ENCODE results near the gene MYEF2.

MYEF2 gene

GRCh38 chr15:48143856-48144255, 34.2 kb downstream of the MYEF2 start:
- Histone ChIP-seq H3K4me3 (ENCODE audit: low read depth, low read length) (no peak overlapping the region), H3K36me3 (ENCODE audit: control insufficient read depth, insufficient read depth, low read length) (no peaks in the 10 kb centered on the region), H3K9ac (ENCODE audit: low read depth, low read length) (no peak overlapping the region)

GRCh38 chr15:48132874-48133273, 45.2 kb downstream of the MYEF2 start:
- H3K36me3 ChIP-seq (ENCODE audit: control insufficient read depth, insufficient read depth, low read length) = no peaks in the 10 kb centered on the region

More at GRCh38 chr15:48143856-48144255, 34.2 kb downstream of the MYEF2 start:
- Histone ChIP-seq H3K9me3 (ENCODE audit: control insufficient read depth, insufficient read depth, low read length) (no peaks in the 10 kb centered on the region), H3K27me3 (ENCODE audit: control insufficient read depth, insufficient read depth, low read length) (no peaks in the 10 kb centered on the region), H3K4me1 (ENCODE audit: control insufficient read depth, insufficient read depth, low read length) (no peaks in the 10 kb centered on the region)

DNA sequence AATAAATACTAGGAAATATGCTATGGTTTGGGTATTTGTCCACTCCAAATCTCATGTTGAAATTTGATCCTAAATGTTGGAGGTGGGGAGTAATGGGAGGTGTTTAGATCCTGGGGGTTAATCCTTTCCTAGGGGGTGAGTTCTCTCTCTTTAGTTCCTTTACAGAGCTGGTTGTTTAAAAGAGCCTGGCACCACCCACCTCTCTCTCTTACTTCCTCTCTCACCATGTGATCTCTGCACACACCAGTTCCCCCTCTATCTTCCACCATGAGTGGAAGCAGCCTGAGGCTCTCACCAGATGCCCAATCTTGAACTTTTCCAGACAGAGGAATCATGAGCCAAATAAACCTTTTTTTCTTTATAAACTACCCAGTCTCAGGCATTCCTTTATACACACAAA, 46.8 kb downstream of the MYEF2 start:
- no peak overlapping the region for H3K9ac ChIP-seq (ENCODE audit: low read depth, low read length)
- no peak overlapping the region for H3K4me3 ChIP-seq (ENCODE audit: low read depth, low read length)
- H3K9me3 ChIP-seq (ENCODE audit: control insufficient read depth, insufficient read depth, low read length) = no peaks in the 10 kb centered on the region
- H3K4me1 ChIP-seq (ENCODE audit: control insufficient read depth, insufficient read depth, low read length) = no peaks in the 10 kb centered on the region
- no peaks in the 10 kb centered on the region for H3K27me3 ChIP-seq (ENCODE audit: control insufficient read depth, insufficient read depth, low read length)
- no peaks in the 10 kb centered on the region for H3K36me3 ChIP-seq (ENCODE audit: control insufficient read depth, insufficient read depth, low read length)

More at GRCh38 chr15:48132874-48133273, 45.2 kb downstream of the MYEF2 start:
- no peak overlapping the region for H3K9ac ChIP-seq (ENCODE audit: low read depth, low read length)
- H3K9me3 ChIP-seq (ENCODE audit: control insufficient read depth, insufficient read depth, low read length) = no peaks in the 10 kb centered on the region
- no peaks in the 10 kb centered on the region for H3K27me3 ChIP-seq (ENCODE audit: control insufficient read depth, insufficient read depth, low read length)
- no peaks in the 10 kb centered on the region for H3K4me1 ChIP-seq (ENCODE audit: control insufficient read depth, insufficient read depth, low read length)
- no peak overlapping the region for H3K4me3 ChIP-seq (ENCODE audit: low read depth, low read length)

GRCh38 chr15:48126667-48127355, 51.3 kb downstream of the MYEF2 start:
- Histone ChIP-seq H3K4me1 (ENCODE audit: control insufficient read depth, insufficient read depth, low read length) (peaks cover 5% of the 10 kb centered on the region), H3K36me3 (ENCODE audit: control insufficient read depth, insufficient read depth, low read length) (no peaks in the 10 kb centered on the region), H3K4me3 (ENCODE audit: low read depth, low read length) (no peak overlapping the region), H3K9me3 (ENCODE audit: control insufficient read depth, insufficient read depth, low read length) (no peaks in the 10 kb centered on the region), H3K9ac (ENCODE audit: low read depth, low read length) (no peak overlapping the region), H3K27me3 (ENCODE audit: control insufficient read depth, insufficient read depth, low read length) (no peaks in the 10 kb centered on the region)

DNA sequence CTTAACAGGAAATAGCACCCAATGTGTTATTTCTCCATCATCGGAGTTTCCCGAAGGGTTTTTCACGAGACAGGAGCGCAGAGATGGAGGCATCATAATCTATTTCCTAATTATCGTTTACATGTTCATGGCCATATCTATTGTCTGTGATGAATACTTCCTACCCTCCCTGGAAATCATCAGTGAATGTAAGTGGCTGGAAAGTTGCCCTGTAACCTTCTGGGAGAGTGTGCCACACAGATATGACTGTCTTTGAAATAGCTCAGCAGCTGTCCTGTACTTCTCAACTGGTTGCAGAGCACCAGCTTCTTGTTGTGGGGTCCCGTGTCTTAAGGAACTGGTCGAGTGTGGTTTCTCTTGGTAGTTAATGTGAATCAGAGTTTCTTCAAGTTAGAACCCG, 56.2 kb downstream of the MYEF2 start:
- H3K9ac ChIP-seq (ENCODE audit: low read depth, low read length) = no peak overlapping the region
- H3K27me3 ChIP-seq (ENCODE audit: control insufficient read depth, insufficient read depth, low read length) = no peaks in the 10 kb centered on the region
- no peaks in the 10 kb centered on the region for H3K9me3 ChIP-seq (ENCODE audit: control insufficient read depth, insufficient read depth, low read length)
- H3K4me3 ChIP-seq (ENCODE audit: low read depth, low read length) = no peak overlapping the region
- H3K36me3 ChIP-seq (ENCODE audit: control insufficient read depth, insufficient read depth, low read length) = no peaks in the 10 kb centered on the region
- peaks cover 5% of the 10 kb centered on the region for H3K4me1 ChIP-seq (ENCODE audit: control insufficient read depth, insufficient read depth, low read length)

- no peak within 1 kb of the TSS for H3K9ac ChIP-seq (ENCODE audit: low read depth, low read length)
- peaks cover 5% of the 10 kb centered on the region for H3K4me1 ChIP-seq (ENCODE audit: control insufficient read depth, insufficient read depth, low read length)
- H3K36me3 ChIP-seq (ENCODE audit: control insufficient read depth, insufficient read depth, low read length) = no peaks in the 10 kb centered on the region
- H3K4me3 ChIP-seq (ENCODE audit: low read depth, low read length) = no peak within 1 kb of the TSS
- no peaks in the 10 kb centered on the region for H3K9me3 ChIP-seq (ENCODE audit: control insufficient read depth, insufficient read depth, low read length)
- H3K27me3 ChIP-seq (ENCODE audit: control insufficient read depth, insufficient read depth, low read length) = no peaks in the 10 kb centered on the region
Observed at GRCh38 chr15:48120745-48121144, 57.4 kb downstream of the MYEF2 start, which contains the start of gene SLC24A5. SLC24A5 (plus strand) TSS chr15:48120990; CDS start chr15:48121045, 55 bp downstream.

DNA sequence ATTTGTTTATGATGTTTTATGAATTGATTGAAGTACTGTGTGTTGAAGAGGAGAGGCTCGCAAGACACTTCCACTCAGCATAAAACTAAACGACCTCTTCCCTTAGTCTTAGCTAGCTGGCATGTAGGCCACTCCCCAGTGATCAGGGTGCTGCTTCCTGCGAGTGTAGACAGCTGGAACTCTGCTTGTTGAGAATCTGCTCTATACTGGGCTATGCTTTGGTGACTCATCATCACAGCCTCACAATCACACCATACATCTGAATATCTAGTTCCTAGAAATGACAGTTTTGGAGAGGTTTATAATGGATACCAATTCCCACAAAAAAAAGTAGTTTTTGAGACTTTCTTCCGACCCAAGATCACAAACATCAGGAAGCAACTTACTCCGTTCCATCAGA, 58.8 kb downstream of the MYEF2 start:
- Histone ChIP-seq H3K4me3 (ENCODE audit: low read depth, low read length) (no peak overlapping the region), H3K27me3 (ENCODE audit: control insufficient read depth, insufficient read depth, low read length) (no peaks in the 10 kb centered on the region), H3K9ac (ENCODE audit: low read depth, low read length) (no peak overlapping the region)

DNA sequence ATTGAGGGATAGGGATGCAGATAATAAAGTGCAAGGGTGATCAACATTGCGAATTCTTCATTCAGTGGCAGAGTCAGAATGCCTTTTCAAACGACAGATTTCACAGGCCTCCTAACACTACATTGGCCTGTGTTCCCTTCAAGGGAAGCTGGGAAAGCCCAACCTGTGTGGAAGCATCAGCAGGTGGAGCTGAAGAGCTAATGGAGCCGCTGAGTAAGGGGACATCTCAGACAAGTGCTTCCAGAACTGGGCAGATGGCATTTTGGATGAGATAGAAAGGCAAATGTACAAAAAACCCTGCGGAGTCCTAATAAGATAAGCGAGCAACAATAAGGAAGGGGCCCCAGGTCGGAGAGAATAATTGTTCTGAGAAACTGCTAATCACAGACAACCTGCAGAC, 65.9 kb downstream of the MYEF2 start:
- Histone ChIP-seq H3K4me3 (ENCODE audit: low read depth, low read length) (no peak overlapping the region), H3K9ac (ENCODE audit: low read depth, low read length) (no peak overlapping the region), H3K36me3 (ENCODE audit: control insufficient read depth, insufficient read depth, low read length) (no peaks in the 10 kb centered on the region), H3K9me3 (ENCODE audit: control insufficient read depth, insufficient read depth, low read length) (no peaks in the 10 kb centered on the region), H3K27me3 (ENCODE audit: control insufficient read depth, insufficient read depth, low read length) (no peaks in the 10 kb centered on the region), H3K4me1 (ENCODE audit: control insufficient read depth, insufficient read depth, low read length) (peaks cover 9% of the 10 kb centered on the region)

More for the DNA sequence above, 58.8 kb downstream of the MYEF2 start:
- Histone ChIP-seq H3K4me1 (ENCODE audit: control insufficient read depth, insufficient read depth, low read length) (peaks cover 5% of the 10 kb centered on the region), H3K9me3 (ENCODE audit: control insufficient read depth, insufficient read depth, low read length) (no peaks in the 10 kb centered on the region), H3K36me3 (ENCODE audit: control insufficient read depth, insufficient read depth, low read length) (no peaks in the 10 kb centered on the region)

- no peaks in the 10 kb centered on the region for H3K27me3 ChIP-seq (ENCODE audit: control insufficient read depth, insufficient read depth, low read length)
- H3K4me3 ChIP-seq (ENCODE audit: low read depth, low read length) = no peak overlapping the region
Observed at GRCh38 chr15:48109856-48110531, 68.1 kb downstream of the MYEF2 start.

GRCh38 chr15:48109212-48109611, 68.9 kb downstream of the MYEF2 start:
- Histone ChIP-seq H3K4me1 (ENCODE audit: control insufficient read depth, insufficient read depth, low read length) (peaks cover 9% of the 10 kb centered on the region), H3K27me3 (ENCODE audit: control insufficient read depth, insufficient read depth, low read length) (no peaks in the 10 kb centered on the region), H3K36me3 (ENCODE audit: control insufficient read depth, insufficient read depth, low read length) (no peaks in the 10 kb centered on the region), H3K4me3 (ENCODE audit: low read depth, low read length) (no peak overlapping the region), H3K9me3 (ENCODE audit: control insufficient read depth, insufficient read depth, low read length) (no peaks in the 10 kb centered on the region), H3K9ac (ENCODE audit: low read depth, low read length) (no peak overlapping the region)

More at GRCh38 chr15:48109856-48110531, 68.1 kb downstream of the MYEF2 start:
- H3K36me3 ChIP-seq (ENCODE audit: control insufficient read depth, insufficient read depth, low read length) = no peaks in the 10 kb centered on the region
- H3K4me1 ChIP-seq (ENCODE audit: control insufficient read depth, insufficient read depth, low read length) = peaks cover 9% of the 10 kb centered on the region
- no peak overlapping the region for H3K9ac ChIP-seq (ENCODE audit: low read depth, low read length)
- H3K9me3 ChIP-seq (ENCODE audit: control insufficient read depth, insufficient read depth, low read length) = no peaks in the 10 kb centered on the region

DNA sequence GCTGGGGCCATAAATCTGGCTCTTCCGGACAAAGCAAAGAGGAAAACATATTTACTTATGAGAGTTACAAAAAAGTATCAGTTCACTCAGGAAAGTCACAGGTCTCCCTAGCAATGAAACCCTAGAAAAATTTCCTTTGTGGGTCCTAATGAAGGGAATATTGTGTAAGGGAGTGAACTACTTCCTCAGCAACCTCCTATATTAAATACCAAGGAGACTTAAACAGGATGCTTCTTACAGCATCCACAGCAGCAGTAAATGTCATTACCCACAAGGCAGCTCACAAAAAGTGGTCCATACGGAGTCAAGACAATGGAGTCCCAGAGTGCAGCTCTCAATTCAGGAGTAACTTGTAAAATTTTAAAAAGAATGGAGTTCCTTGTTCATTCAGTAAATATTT, 72.2 kb downstream of the MYEF2 start:
- Histone ChIP-seq H3K4me1 (ENCODE audit: control insufficient read depth, insufficient read depth, low read length) (peaks cover 2% of the 10 kb centered on the region), H3K9ac (ENCODE audit: low read depth, low read length) (no peak overlapping the region), H3K9me3 (ENCODE audit: control insufficient read depth, insufficient read depth, low read length) (no peaks in the 10 kb centered on the region), H3K36me3 (ENCODE audit: control insufficient read depth, insufficient read depth, low read length) (no peaks in the 10 kb centered on the region), H3K4me3 (ENCODE audit: low read depth, low read length) (no peak overlapping the region), H3K27me3 (ENCODE audit: control insufficient read depth, insufficient read depth, low read length) (no peaks in the 10 kb centered on the region)

GRCh38 chr15:48103647-48104046, 74.4 kb downstream of the MYEF2 start:
- no peak overlapping the region for H3K4me3 ChIP-seq (ENCODE audit: low read depth, low read length)
- no peaks in the 10 kb centered on the region for H3K27me3 ChIP-seq (ENCODE audit: control insufficient read depth, insufficient read depth, low read length)
- H3K4me1 ChIP-seq (ENCODE audit: control insufficient read depth, insufficient read depth, low read length) = no peaks in the 10 kb centered on the region
- no peak overlapping the region for H3K9ac ChIP-seq (ENCODE audit: low read depth, low read length)
- H3K36me3 ChIP-seq (ENCODE audit: control insufficient read depth, insufficient read depth, low read length) = no peaks in the 10 kb centered on the region
- no peaks in the 10 kb centered on the region for H3K9me3 ChIP-seq (ENCODE audit: control insufficient read depth, insufficient read depth, low read length)

All from iPS-15b (cell line).